HG03060 (cell line): ENCODE measurements around the gene MMAA.
"Not testable (repeated sequence)": the region's sequence is repeated elsewhere in the genome, so short reads cannot be mapped to it uniquely, and the experiment has no call there.

Experiments
- ATAC-seq: cut with Tn5 transposase; IDR thresholded peaks from one replicate; pipeline ENCODE4 v1.9.1; 2021; ENCODE audit warnings: low read depth, moderate number of reproducible peaks; ENCODE audit not compliant: unreplicated experiment

MMAA gene

GRCh38 chr4:145618932-145619638 lies at the start of gene MMAA:
TSS of gene MMAA (plus strand) at chr4:145619385. CDS start at chr4:145639140, 19,755 bp downstream.
- ATAC-seq, result peak; percentile 55

- ATAC-seq, result not testable (repeated sequence)
Measured at GRCh38 chr4:145574546-145574945, 44.6 kb upstream of the MMAA start.

- ATAC-seq, result no peak
Measured at GRCh38 chr4:145580906-145581305, 38.3 kb upstream of the MMAA start.

- no peak for ATAC-seq
Measured at GRCh38 chr4:145583191-145584055, 35.8 kb upstream of the MMAA start.

GRCh38 chr4:145587088-145587754 lies 32.0 kb upstream of the MMAA start:
- no peak for ATAC-seq

- not testable (repeated sequence) for ATAC-seq
Measured at GRCh38 chr4:145589381-145589780, 29.8 kb upstream of the MMAA start.

GRCh38 chr4:145589916-145590702 lies 29.1 kb upstream of the MMAA start:
- no peak for ATAC-seq

GRCh38 chr4:145602129-145602760 lies 16.9 kb upstream of the MMAA start:
- no peak for ATAC-seq

GRCh38 chr4:145605941-145606340 lies 13.2 kb upstream of the MMAA start:
- no peak for ATAC-seq

GRCh38 chr4:145609481-145610427 lies 9.4 kb upstream of the MMAA start:
- ATAC-seq, result no peak

GRCh38 chr4:145613566-145614232 lies 5.5 kb upstream of the MMAA start:
- ATAC-seq, result peak; percentile 35

GRCh38 chr4:145614233-145614610 lies 5.0 kb upstream of the MMAA start:
- ATAC-seq, result no peak

- ATAC-seq, result no peak
Measured at GRCh38 chr4:145618210-145618931, 814 bp upstream of the MMAA start.

GRCh38 chr4:145619639-145619996 lies 433 bp downstream of the MMAA start:
- peak; percentile 37 for ATAC-seq

GRCh38 chr4:145622067-145622466 lies 2.9 kb downstream of the MMAA start:
- not testable (repeated sequence) for ATAC-seq

- ATAC-seq, result peak; percentile 32
Measured at GRCh38 chr4:145623831-145624230, 4.6 kb downstream of the MMAA start.

GRCh38 chr4:145625677-145626622 lies 6.8 kb downstream of the MMAA start:
- ATAC-seq, result peak; percentile 39
